Gastrocnemius medialis (tissue), 4 donors: ENCODE measurements around the gene SLC66A2. TPM values are rescaled to one million over a fixed set of nuclear protein-coding genes. Genes with fewer than 3 reads are reported as not detected.
"Not testable (repeated sequence)": the region's sequence is repeated elsewhere in the genome, so short reads cannot be mapped to it uniquely, and the experiment has no call there.

Source experiments
- ATAC-seq, 2 donors: fragments of 150-250 bp; one replicate each; pipeline ENCODE4 v1.9.1; 2016
- DNase-seq, 2 donors: peaks; one replicate each; pipeline ENCODE4 v3.0.0-alpha.2; 2019
- H3K27ac ChIP-seq, 4 donors: fragments of 200-600 bp; sonication (generic); 1 replicate in 1 of 4; 2 replicates in 3 of 4; pipeline ENCODE4 v1.5.1; 2016 to 2018; ENCODE audit warnings: mild to moderate bottlenecking in 2 of 4, moderate library complexity in 1 of 4
- H3K27me3 ChIP-seq, 3 donors: fragments of 200-600 bp; sonication (generic) in 2 of 3; 1 replicate in 1 of 3; 2 replicates in 2 of 3; pipeline versions ENCODE4 v1.5.1 to v1.6.0; 2016 to 2019; ENCODE audit warnings: mild to moderate bottlenecking in 1 of 3, moderate library complexity in 1 of 3
- H3K36me3 ChIP-seq, 2 donors: fragments of 200-600 bp; sonication (generic) in 1 of 2; one replicate each; pipeline ENCODE4 v1.5.1; 2017 to 2018
- H3K4me1 ChIP-seq, 2 donors: fragments of 200-600 bp; sonication (generic) in 1 of 2; one replicate each; pipeline ENCODE4 v1.5.1; 2016 to 2017; ENCODE audit warnings: mild to moderate bottlenecking in 2 of 2
- H3K4me3 ChIP-seq, 4 donors: fragments of 200-600 bp; sonication (generic) in 3 of 4; 1 replicate in 1 of 4; 2 replicates in 3 of 4; pipeline ENCODE4 v1.5.1; 2016 to 2019; ENCODE audit warnings: mild to moderate bottlenecking in 2 of 4
- H3K9me3 ChIP-seq, 3 donors: fragments of 200-600 bp; sonication (generic) in 2 of 3; 1 replicate in 1 of 3; 2 replicates in 2 of 3; pipeline ENCODE4 v1.5.1; 2016 to 2019
- POLR2A ChIP-seq, 2 donors: fragments of 450-650 bp; IDR thresholded peaks; one replicate each; pipeline ENCODE4 v1.6.1; 2017; ENCODE audit warnings: antibody characterized with exemption in 2 of 2, mild to moderate bottlenecking in 2 of 2, moderate library complexity in 2 of 2
- in situ Hi-C, 4 donors: fragments of 200-750 bp; cut with MboI; loops; one replicate each; pipeline versions ENCODE4 v1.15.0 to v1.8.0; 2017; ENCODE audit warnings: low sequenced_read_pairs in 4 of 4
- intact Hi-C: fragments of 100-400 bp; cut with DNase I; formaldehyde crosslinking; loops from one replicate; pipeline ENCODE4 v1.15.1; 2023; ENCODE audit warnings: low total_unique reads
- total RNA-seq, 4 donors: library from RNA; depleted of rRNA; stranded (reverse); fragments of >200 nt; gene quantifications; one replicate each; pipeline versions ENCODE4 v1.1.0 to v1.2.3, GENCODE V29; 2016
- TF ChIP-seq, protein P1 (sequence below), 5 experiments: fragments of 450-650 bp in 3 of 5; fragments of 200-600 bp in 2 of 5; sonication (generic) in 2 of 5; IDR thresholded peaks in 4 of 5; conservative IDR thresholded peaks in 1 of 5; 1 replicate in 4 of 5; 2 replicates in 1 of 5; pipeline ENCODE4 v1.5.1; 2016 to 2019; ENCODE audit warnings: antibody characterized with exemption in 5 of 5, mild to moderate bottlenecking in 3 of 5, moderate library complexity in 3 of 5

SLC66A2 gene
- total RNA-seq, 4 donors from 2014 or later, result 43.3 to 121 (median 107) TPM

DNA sequence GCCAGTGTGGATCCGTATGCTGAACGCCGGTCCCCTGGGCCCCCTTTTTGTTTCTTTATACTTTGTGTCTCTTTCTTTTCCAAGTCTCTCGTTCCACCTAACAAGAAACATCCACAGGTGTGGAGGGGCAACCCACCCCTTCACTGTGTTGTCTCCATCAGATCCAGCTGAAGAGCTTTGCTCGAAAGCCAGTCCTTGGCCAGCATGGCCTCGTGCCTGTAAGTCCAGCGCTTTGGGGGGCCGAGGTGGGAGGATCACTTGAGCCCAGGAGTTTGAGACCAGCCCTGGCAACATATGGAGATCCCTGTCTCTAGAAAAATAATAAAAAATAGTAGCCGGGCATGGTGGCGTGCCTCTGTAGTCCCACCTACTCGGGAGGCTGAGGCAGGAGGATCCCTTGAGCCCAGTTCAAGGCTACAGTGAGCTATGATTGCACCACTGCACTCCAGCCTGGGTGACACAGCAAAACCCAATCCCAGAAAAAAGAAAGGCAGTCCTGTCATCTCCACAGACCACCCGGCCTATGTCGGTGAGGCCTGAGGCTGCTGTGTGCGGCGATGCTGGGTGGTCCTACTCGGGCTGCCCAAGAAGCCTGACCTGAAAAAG, 9.6 kb upstream of the SLC66A2 start:
- intact Hi-C loops, result no loop called here
- H3K9me3 ChIP-seq, result no peaks in the 10 kb centered on the region
- no peak for TF ChIP-seq POLR2A (IDR thresholded peaks at IDR 0.05)
- TF ChIP-seq, protein P1, sequence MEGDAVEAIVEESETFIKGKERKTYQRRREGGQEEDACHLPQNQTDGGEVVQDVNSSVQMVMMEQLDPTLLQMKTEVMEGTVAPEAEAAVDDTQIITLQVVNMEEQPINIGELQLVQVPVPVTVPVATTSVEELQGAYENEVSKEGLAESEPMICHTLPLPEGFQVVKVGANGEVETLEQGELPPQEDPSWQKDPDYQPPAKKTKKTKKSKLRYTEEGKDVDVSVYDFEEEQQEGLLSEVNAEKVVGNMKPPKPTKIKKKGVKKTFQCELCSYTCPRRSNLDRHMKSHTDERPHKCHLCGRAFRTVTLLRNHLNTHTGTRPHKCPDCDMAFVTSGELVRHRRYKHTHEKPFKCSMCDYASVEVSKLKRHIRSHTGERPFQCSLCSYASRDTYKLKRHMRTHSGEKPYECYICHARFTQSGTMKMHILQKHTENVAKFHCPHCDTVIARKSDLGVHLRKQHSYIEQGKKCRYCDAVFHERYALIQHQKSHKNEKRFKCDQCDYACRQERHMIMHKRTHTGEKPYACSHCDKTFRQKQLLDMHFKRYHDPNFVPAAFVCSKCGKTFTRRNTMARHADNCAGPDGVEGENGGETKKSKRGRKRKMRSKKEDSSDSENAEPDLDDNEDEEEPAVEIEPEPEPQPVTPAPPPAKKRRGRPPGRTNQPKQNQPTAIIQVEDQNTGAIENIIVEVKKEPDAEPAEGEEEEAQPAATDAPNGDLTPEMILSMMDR (IDR thresholded peaks at IDR 0.05 in 4 of 5, conservative IDR thresholded peaks at IDR 0.05 in 1 of 5), result no peak
- DNase-seq (no peak), ATAC-seq (no peak)
- H3K36me3 ChIP-seq, result no peaks in the 10 kb centered on the region
- no peak overlapping the region for H3K4me3 ChIP-seq
- peaks cover 3 to 4% of the 10 kb centered on the region in 2 donors for H3K4me1 ChIP-seq
- no peak overlapping the region for H3K27ac ChIP-seq
- peaks cover 0 to 3% (median 0%) of the 10 kb centered on the region in 3 donors for H3K27me3 ChIP-seq
- in situ Hi-C loops, result no loop called here

DNA sequence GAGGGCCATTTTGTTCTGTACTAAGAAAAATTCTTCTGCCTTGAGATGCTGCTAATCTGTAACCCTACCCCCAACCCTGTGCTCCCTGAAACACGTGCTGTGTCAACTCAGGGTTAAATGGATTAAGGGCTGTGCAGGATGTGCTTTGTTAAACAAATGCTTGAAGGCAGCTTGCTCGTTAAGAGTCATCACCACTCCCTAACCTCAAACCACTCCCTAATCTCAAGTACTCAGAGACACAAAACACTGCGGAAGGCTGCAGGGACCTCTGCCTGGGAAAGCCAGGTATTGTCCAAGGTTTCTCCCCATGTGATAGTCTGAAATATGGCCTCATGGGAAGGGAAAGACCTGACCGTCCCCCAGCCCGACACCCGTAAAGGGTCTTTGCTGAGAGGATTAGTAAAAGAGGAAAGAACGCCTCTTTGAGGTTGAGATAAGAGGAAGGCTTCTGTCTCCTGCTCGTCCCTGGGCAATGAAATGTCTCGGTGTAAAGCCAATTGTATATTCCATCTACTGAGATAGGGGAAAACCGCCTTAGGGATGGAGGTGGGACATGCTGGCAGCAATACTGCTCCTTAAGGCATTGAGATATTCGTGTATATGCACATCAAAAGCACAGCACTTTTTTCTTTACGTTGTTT, 8.8 kb upstream of the SLC66A2 start:
- not testable (repeated sequence) for H3K27me3 ChIP-seq, ATAC-seq

DNA sequence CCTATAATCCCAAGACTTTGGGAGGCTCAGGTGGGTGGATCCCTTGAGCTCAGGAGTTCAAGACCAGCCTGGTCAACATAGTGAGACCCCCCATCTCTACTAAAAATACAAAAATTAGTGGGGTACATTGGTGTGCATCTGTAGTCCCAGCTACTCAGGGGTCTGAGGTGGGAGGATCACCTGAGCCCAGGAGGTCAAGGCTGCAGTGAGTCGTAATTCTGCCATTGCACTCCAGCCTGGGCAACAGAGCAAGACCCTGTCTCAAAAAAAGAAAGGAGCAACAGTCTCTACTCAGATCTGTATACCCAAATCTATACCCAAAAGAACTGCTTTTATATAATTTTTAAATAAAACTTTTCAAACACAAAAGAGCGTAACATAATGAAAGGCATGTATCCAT, 7.5 kb upstream of the SLC66A2 start:
- H3K4me1 ChIP-seq, result peaks cover 0 to under 1% of the 10 kb centered on the region in 2 donors
- intact Hi-C loops (loop anchor here (10.0 kb wide), 1 partner anchor 554 kb away; no protein-coding TSS in a partner anchor), in situ Hi-C loops (no loop called here)
- H3K36me3 ChIP-seq, result no peaks in the 10 kb centered on the region
- TF ChIP-seq POLR2A (IDR thresholded peaks at IDR 0.05), result no peak
- no peak overlapping the region for H3K27ac ChIP-seq
- H3K4me3 ChIP-seq, result no peak overlapping the region
- DNase-seq, result no peak
- no peaks in the 10 kb centered on the region for H3K9me3 ChIP-seq
- ATAC-seq, result no peak
- peaks cover 0 to 3% (median 0%) of the 10 kb centered on the region in 3 donors for H3K27me3 ChIP-seq

More for the DNA sequence above, 8.8 kb upstream of the SLC66A2 start:
- DNase-seq, H3K9me3 ChIP-seq, intact Hi-C loops, H3K36me3 ChIP-seq, in situ Hi-C loops, H3K27ac ChIP-seq, H3K4me3 ChIP-seq, H3K4me1 ChIP-seq: not testable (repeated sequence)

DNA sequence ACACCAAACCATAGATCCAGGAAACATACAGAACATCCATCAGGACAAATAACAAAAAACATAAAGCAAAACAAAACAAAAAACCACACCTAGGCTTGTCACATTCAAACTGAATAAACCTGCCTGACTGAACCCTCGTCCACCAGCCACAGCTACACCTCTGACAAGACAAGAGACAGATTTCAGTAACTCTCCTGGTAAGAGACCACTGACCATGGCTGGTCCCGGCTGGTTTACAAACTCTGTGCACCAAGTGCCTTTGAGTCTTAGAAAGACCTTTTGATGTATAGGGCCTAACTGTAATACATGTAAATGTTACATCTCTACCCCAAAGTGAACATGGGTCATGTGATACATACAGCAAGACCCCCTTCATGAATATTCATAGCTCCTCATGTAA, 4.8 kb upstream of the SLC66A2 start:
- Histone ChIP-seq H3K4me1 (peaks cover 0 to 4% of the 10 kb centered on the region in 2 donors), H3K9me3 (no peaks in the 10 kb centered on the region), H3K27ac (no peak overlapping the region), H3K36me3 (no peaks in the 10 kb centered on the region), H3K4me3 (no peak overlapping the region), H3K27me3 (peaks cover 0 to 3% (median 0%) of the 10 kb centered on the region in 3 donors)
- TF ChIP-seq, protein P1 (IDR thresholded peaks at IDR 0.05 in 4 of 5, conservative IDR thresholded peaks at IDR 0.05 in 1 of 5), result no peak
- TF ChIP-seq POLR2A (IDR thresholded peaks at IDR 0.05), result no peak
- ATAC-seq (no peak), DNase-seq (no peak)
- intact Hi-C loops (loop anchor here (10.0 kb wide), 1 partner anchor 551 kb away; no protein-coding TSS in a partner anchor), in situ Hi-C loops (no loop called here)

DNA sequence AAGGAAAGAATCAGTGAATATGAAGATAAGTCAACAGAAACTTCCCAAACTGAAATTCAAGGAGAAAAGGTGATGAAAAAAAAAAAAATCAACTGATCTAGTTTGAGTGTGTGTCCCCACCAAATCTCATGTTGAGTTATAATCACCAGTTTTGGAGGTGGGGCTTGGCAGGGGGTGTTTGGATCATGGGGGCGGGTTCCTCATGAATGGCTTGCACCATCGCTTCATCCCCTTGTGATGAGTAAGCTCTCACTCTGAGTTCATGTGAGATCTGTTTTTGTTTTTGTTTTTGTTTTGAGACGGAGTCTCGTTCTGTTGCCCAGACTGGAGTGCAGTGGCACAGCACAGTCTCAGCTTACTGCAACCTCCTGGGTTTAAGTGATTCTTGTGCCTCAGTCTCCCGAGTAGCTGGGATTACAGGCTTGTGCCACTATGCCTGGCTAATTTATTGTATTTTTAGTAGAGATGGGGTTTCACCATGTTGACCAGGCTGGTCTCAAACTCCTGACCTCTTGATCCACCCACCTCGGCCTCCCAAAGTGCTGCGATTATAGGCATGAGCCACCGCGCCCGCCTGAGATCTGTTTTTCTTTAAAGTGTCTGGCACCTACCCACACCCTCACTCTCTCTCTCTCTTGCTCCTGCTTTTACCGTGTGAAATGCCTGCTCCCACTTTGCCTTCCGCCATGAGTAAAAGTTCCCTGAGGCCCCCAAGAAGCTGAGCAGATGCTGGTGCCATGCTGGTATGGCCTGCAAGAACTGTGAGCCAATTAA, 4.0 kb upstream of the SLC66A2 start:
- Histone ChIP-seq H3K9me3 (no peaks in the 10 kb centered on the region), H3K4me3 (no peak overlapping the region), H3K27me3 (no peaks in the 10 kb centered on the region), H3K36me3 (no peaks in the 10 kb centered on the region), H3K27ac (no peak overlapping the region), H3K4me1 (peaks cover 0 to 5% of the 10 kb centered on the region in 2 donors)
- in situ Hi-C loops (no loop called here), intact Hi-C loops (loop anchor here (10.0 kb wide), 1 partner anchor 551 kb away; no protein-coding TSS in a partner anchor)
- TF ChIP-seq, protein P1 (IDR thresholded peaks at IDR 0.05 in 4 of 5, conservative IDR thresholded peaks at IDR 0.05 in 1 of 5), result no peak
- TF ChIP-seq POLR2A (IDR thresholded peaks at IDR 0.05), result no peak
- ATAC-seq (no peak), DNase-seq (no peak)
